Activated CD8-positive, alpha-beta memory T cell treated with anti-CD3 and anti-CD28 coated beads, Interleukin-2, amount 50 U/mL, for 24 hours (primary cell): ENCODE data around the gene CYP2U1.
"Not testable (repeated sequence)": the region's sequence is repeated elsewhere in the genome, so short reads cannot be mapped to it uniquely, and the experiment has no call there.

Experiments
- DNase-seq: peaks from one replicate; pipeline ENCODE4 v3.0.0-alpha.2; 2020; ENCODE audit errors: extremely low read depth

Gene CYP2U1

GRCh38 chr4:107930821-107931774 lies at the start of gene CYP2U1:
TSS of gene CYP2U1 (plus strand) at chr4:107931549. CDS start at chr4:107931644, 95 bp downstream.
- peak; percentile 32 for DNase-seq

GRCh38 chr4:107885865-107886264 lies 45.5 kb upstream of the CYP2U1 start:
- DNase-seq, result no peak

- no peak for DNase-seq
Observed at GRCh38 chr4:107888237-107888636, 43.1 kb upstream of the CYP2U1 start.

- DNase-seq, result no peak
Observed at GRCh38 chr4:107890779-107891178, 40.6 kb upstream of the CYP2U1 start.

GRCh38 chr4:107891299-107891698 lies 40.0 kb upstream of the CYP2U1 start:
- no peak for DNase-seq

GRCh38 chr4:107893171-107894137 lies 37.9 kb upstream of the CYP2U1 start:
- DNase-seq, result no peak

- no peak for DNase-seq
Observed at GRCh38 chr4:107894138-107894603, 37.2 kb upstream of the CYP2U1 start.

GRCh38 chr4:107896158-107896645 lies 35.1 kb upstream of the CYP2U1 start:
- no peak for DNase-seq

GRCh38 chr4:107896646-107897045 lies 34.7 kb upstream of the CYP2U1 start:
- DNase-seq, result no peak

GRCh38 chr4:107897823-107898222 lies 33.5 kb upstream of the CYP2U1 start:
- DNase-seq, result no peak

- no peak for DNase-seq
Observed at GRCh38 chr4:107900067-107900466, 31.3 kb upstream of the CYP2U1 start.

- DNase-seq, result no peak
Observed at GRCh38 chr4:107900508-107900907, 30.8 kb upstream of the CYP2U1 start.

GRCh38 chr4:107901213-107901934 lies 30.0 kb upstream of the CYP2U1 start:
- no peak for DNase-seq

GRCh38 chr4:107902715-107903114 lies 28.6 kb upstream of the CYP2U1 start:
- DNase-seq, result no peak

- not testable (repeated sequence) for DNase-seq
Observed at GRCh38 chr4:107905082-107905481, 26.3 kb upstream of the CYP2U1 start.

- DNase-seq, result no peak
Observed at GRCh38 chr4:107906458-107907100, 24.8 kb upstream of the CYP2U1 start.

- DNase-seq, result no peak
Observed at GRCh38 chr4:107908377-107908776, 23.0 kb upstream of the CYP2U1 start.

GRCh38 chr4:107913283-107913899 lies 18.0 kb upstream of the CYP2U1 start:
- DNase-seq, result no peak

- no peak for DNase-seq
Observed at GRCh38 chr4:107915220-107915619, 16.1 kb upstream of the CYP2U1 start.

- DNase-seq, result no peak
Observed at GRCh38 chr4:107916623-107917022, 14.7 kb upstream of the CYP2U1 start.
